GM23338 (cell line): ENCODE data around the gene TMPRSS3. TPM values are rescaled to one million over a fixed set of nuclear protein-coding genes. Genes with fewer than 3 reads are reported as not detected.

Source experiments
- ATAC-seq: fragments of 200-7000 bp; cut with Tn5 transposase; 3 replicates; pipeline ENCODE4 v1.9.1; 2020
- DNase-seq: peaks from one replicate; pipeline ENCODE4 v3.0.0-alpha.2; 2015; ENCODE audit warnings: low spot score
- H2AFZ ChIP-seq: fragments of 200-600 bp; sonication (generic); 2 replicates; pipeline ENCODE4 v1.8.0; 2016; ENCODE audit warnings: antibody characterized with exemption, mild to moderate bottlenecking, moderate library complexity
- H3F3A ChIP-seq: fragments of 200-600 bp; sonication (generic); replicated peaks from 2 replicates; pipeline ENCODE4 v1.8.0; 2017; ENCODE audit warnings: antibody characterized with exemption, mixed run types, low read depth
- H3K27ac ChIP-seq: fragments of 200-600 bp; sonication (generic); 2 replicates; pipeline ENCODE4 v1.6.1; 2016; ENCODE audit warnings: low read depth
- H3K27me3 ChIP-seq: fragments of 200-600 bp; sonication (generic); 2 replicates; pipeline ENCODE4 v1.8.0; 2016; ENCODE audit warnings: mild to moderate bottlenecking, mixed run types, moderate library complexity; ENCODE audit not compliant: insufficient read depth
- H3K36me3 ChIP-seq: fragments of 200-600 bp; sonication (generic); 2 replicates; pipeline ENCODE4 v1.8.0; 2016; ENCODE audit warnings: mild to moderate bottlenecking; ENCODE audit not compliant: insufficient read depth
- H3K4me1 ChIP-seq: fragments of 200-600 bp; sonication (generic); 2 replicates; pipeline ENCODE4 v1.8.0; 2016; ENCODE audit warnings: mild to moderate bottlenecking, moderate library complexity; ENCODE audit not compliant: insufficient read depth
- H3K4me2 ChIP-seq: fragments of 200-600 bp; sonication (generic); 2 replicates; pipeline ENCODE4 v1.7.1; 2017; ENCODE audit warnings: mixed run types
- H3K4me3 ChIP-seq: fragments of 200-600 bp; sonication (generic); 2 replicates; pipeline ENCODE4 v1.6.1; 2016; ENCODE audit warnings: mixed run types
- H3K79me2 ChIP-seq: fragments of 200-600 bp; sonication (generic); replicated peaks from 2 replicates; pipeline ENCODE4 v1.8.0; 2017; ENCODE audit warnings: mild to moderate bottlenecking; ENCODE audit not compliant: insufficient read depth
- H3K9me2 ChIP-seq: fragments of 200-600 bp; sonication (generic); 2 replicates; pipeline ENCODE4 v1.8.0; 2017; ENCODE audit not compliant: insufficient read depth
- H4K20me1 ChIP-seq: fragments of 200-600 bp; sonication (generic); replicated peaks from 2 replicates; pipeline ENCODE4 v1.8.0; 2017; ENCODE audit warnings: mild to moderate bottlenecking; ENCODE audit not compliant: insufficient read depth
- H3K27ac Mint-ChIP-seq: 2 replicates; pipeline ENCODE4 v1.8.0; 2020; ENCODE audit warnings: inconsistent platforms, mild to moderate bottlenecking, moderate library complexity, mixed read lengths
- H3K27me3 Mint-ChIP-seq: 3 replicates; pipeline ENCODE4 v1.8.0; 2022; ENCODE audit warnings: low read depth, mild to moderate bottlenecking, moderate library complexity, mixed read lengths, inconsistent platforms; ENCODE audit not compliant: insufficient read depth, poor library complexity
- H3K36me3 Mint-ChIP-seq: 3 replicates; pipeline ENCODE4 v1.8.0; 2021; ENCODE audit warnings: low read depth, mild to moderate bottlenecking, inconsistent platforms, moderate library complexity, mixed read lengths
- H3K4me1 Mint-ChIP-seq: 3 replicates; pipeline ENCODE4 v1.8.0; 2020; ENCODE audit warnings: mild to moderate bottlenecking, inconsistent platforms, mixed read lengths
- H3K4me3 Mint-ChIP-seq: 3 replicates; pipeline ENCODE4 v1.8.0; 2021; ENCODE audit warnings: moderate library complexity, mild to moderate bottlenecking, inconsistent platforms, mixed read lengths
- H3K9me3 Mint-ChIP-seq: 3 replicates; pipeline ENCODE4 v1.8.0; 2020; ENCODE audit warnings: moderate library complexity, mild to moderate bottlenecking, inconsistent platforms, mixed read lengths
- EZH2phosphoT487 ChIP-seq: fragments of 200-600 bp; sonication (generic); IDR thresholded peaks from one replicate; pipeline ENCODE4 v1.8.1; 2018; ENCODE audit warnings: antibody characterized with exemption; ENCODE audit not compliant: unreplicated experiment
- ZNF114 ChIP-seq: fragments of 250-450 bp; sonication (Bioruptor Pico); IDR thresholded peaks from 2 replicates; pipeline ENCODE4 v1.5.0; 2020; ENCODE audit warnings: mild to moderate bottlenecking, moderate library complexity
- ZNF331 ChIP-seq: fragments of 250-450 bp; sonication (Bioruptor Pico); IDR thresholded peaks from 2 replicates; pipeline ENCODE4 v1.5.0; 2020; ENCODE audit warnings: low read depth, mild to moderate bottlenecking, moderate library complexity
- polyA plus RNA-seq: library from polyadenylated mRNA; unstranded; fragments of >200 nt; fragmentation: Nextera tagmentation; extraction: Ambion mirVana; gene quantifications from 2 replicates; pipeline ENCODE4 v1.2.1, GENCODE V29; 2016
- total RNA-seq: library from RNA; depleted of rRNA; stranded (reverse); fragments of >200 nt; shearing (Covaris generic); gene quantifications from 2 replicates; pipeline ENCODE4 v1.2.3, GENCODE V29; 2014
- TF ChIP-seq, protein P1 (sequence below): IDR thresholded peaks from 2 replicates; pipeline ENCODE4 v1.6.1; 2016; ENCODE audit warnings: antibody characterized with exemption
- TF ChIP-seq, protein P2 (sequence below): IDR thresholded peaks from one replicate; pipeline ENCODE4 v1.6.1; 2018; ENCODE audit warnings: antibody characterized with exemption; ENCODE audit not compliant: unreplicated experiment
- TF ChIP-seq, protein P3 (sequence below), 2 experiments: fragments of 200-600 bp in 1 of 2; sonication (generic) in 1 of 2; conservative IDR thresholded peaks; 2 replicates each; pipeline versions ENCODE4 v1.5.1 to v1.6.1; 2016 to 2017; ENCODE audit warnings: antibody characterized with exemption in 2 of 2, low read depth in 2 of 2, mild to moderate bottlenecking in 2 of 2, moderate library complexity in 1 of 2

Gene TMPRSS3
- total and polyA plus RNA-seq, 2 experiments from 2014 or later: 0.17 TPM; not detected in 1

DNA sequence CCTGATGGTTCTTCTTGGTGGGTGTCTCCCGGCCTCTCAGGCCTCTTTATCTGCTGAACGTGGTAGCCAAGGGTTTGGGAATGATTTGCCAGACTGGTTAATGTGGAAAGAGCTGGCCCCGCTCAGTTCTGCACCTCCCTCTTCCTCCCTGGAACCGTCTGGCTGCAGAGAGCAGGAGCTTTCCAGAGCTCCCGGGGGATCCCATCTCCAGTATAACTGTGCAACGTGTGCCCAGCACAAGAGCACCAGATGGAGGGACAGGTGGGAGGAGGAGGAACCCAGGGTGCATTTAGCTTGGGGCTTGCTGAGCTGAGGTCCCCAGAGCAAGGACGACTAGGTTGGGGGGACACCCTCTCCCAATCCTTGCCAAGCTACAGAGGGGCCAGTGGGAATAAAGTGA lies 34.6 kb downstream of the TMPRSS3 start:
- H3K4me3 Mint-ChIP-seq: no peak overlapping the region
- Histone ChIP-seq H3K79me2 (no peaks in the 10 kb centered on the region), H3K27ac (no peak overlapping the region), H2AFZ (no peak overlapping the region), H3K36me3 (no peaks in the 10 kb centered on the region), H3K27me3 (no peaks in the 10 kb centered on the region), H3K4me3 (no peak overlapping the region), H4K20me1 (no peaks in the 10 kb centered on the region), H3F3A (no peaks in the 10 kb centered on the region), H3K4me2 (no peak overlapping the region), H3K4me1 (no peaks in the 10 kb centered on the region), H3K9me2 (no peaks in the 10 kb centered on the region)
- no peak for DNase-seq
- H3K4me1 Mint-ChIP-seq: peaks cover 3% of the 10 kb centered on the region; the same call in 1 of the 3 replicates
- H3K27me3 Mint-ChIP-seq: peaks cover 7% of the 10 kb centered on the region
- peaks cover 6% of the 10 kb centered on the region for H3K36me3 Mint-ChIP-seq
- no peak for ATAC-seq
- H3K27ac Mint-ChIP-seq: no peak overlapping the region
- TF ChIP-seq, protein P1, sequence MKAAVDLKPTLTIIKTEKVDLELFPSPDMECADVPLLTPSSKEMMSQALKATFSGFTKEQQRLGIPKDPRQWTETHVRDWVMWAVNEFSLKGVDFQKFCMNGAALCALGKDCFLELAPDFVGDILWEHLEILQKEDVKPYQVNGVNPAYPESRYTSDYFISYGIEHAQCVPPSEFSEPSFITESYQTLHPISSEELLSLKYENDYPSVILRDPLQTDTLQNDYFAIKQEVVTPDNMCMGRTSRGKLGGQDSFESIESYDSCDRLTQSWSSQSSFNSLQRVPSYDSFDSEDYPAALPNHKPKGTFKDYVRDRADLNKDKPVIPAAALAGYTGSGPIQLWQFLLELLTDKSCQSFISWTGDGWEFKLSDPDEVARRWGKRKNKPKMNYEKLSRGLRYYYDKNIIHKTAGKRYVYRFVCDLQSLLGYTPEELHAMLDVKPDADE: no peak
- TF ChIP-seq ZNF114 (CRISPR knock-in tag) (no peak), ZNF331 (CRISPR knock-in tag) (no peak), EZH2phosphoT487 (no peak)
- TF ChIP-seq, protein P2, sequence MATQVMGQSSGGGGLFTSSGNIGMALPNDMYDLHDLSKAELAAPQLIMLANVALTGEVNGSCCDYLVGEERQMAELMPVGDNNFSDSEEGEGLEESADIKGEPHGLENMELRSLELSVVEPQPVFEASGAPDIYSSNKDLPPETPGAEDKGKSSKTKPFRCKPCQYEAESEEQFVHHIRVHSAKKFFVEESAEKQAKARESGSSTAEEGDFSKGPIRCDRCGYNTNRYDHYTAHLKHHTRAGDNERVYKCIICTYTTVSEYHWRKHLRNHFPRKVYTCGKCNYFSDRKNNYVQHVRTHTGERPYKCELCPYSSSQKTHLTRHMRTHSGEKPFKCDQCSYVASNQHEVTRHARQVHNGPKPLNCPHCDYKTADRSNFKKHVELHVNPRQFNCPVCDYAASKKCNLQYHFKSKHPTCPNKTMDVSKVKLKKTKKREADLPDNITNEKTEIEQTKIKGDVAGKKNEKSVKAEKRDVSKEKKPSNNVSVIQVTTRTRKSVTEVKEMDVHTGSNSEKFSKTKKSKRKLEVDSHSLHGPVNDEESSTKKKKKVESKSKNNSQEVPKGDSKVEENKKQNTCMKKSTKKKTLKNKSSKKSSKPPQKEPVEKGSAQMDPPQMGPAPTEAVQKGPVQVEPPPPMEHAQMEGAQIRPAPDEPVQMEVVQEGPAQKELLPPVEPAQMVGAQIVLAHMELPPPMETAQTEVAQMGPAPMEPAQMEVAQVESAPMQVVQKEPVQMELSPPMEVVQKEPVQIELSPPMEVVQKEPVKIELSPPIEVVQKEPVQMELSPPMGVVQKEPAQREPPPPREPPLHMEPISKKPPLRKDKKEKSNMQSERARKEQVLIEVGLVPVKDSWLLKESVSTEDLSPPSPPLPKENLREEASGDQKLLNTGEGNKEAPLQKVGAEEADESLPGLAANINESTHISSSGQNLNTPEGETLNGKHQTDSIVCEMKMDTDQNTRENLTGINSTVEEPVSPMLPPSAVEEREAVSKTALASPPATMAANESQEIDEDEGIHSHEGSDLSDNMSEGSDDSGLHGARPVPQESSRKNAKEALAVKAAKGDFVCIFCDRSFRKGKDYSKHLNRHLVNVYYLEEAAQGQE: no peak
- peaks cover 18% of the 10 kb centered on the region for H3K9me3 Mint-ChIP-seq

DNA sequence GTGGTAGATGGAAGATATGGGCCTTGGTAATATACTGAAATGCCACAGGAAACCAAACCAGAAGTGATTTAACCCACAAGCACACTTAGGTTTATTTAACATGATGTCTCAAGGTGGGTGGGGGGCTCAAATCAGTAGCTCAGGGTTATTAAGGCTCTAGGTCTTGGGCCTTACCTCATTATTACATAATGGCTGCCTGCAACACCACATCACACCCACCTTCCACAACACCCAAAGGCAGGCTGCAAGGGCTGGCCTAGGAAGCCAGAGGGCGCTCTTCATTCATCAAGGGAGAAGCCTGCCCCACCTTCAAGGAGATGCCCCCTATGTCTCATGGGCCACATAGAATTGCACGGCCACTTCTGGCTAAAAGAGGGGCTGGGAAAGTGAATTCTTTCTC lies 35.5 kb downstream of the TMPRSS3 start:
- H3K27ac Mint-ChIP-seq: no peak overlapping the region
- H3K27me3 ChIP-seq: no peaks in the 10 kb centered on the region
- no peaks in the 10 kb centered on the region for H3K4me1 Mint-ChIP-seq
- peaks cover 18% of the 10 kb centered on the region for H3K9me3 Mint-ChIP-seq
- H3K9me2 ChIP-seq: no peaks in the 10 kb centered on the region
- no peak overlapping the region for H3K4me2 ChIP-seq
- peaks cover 6% of the 10 kb centered on the region for H3K36me3 Mint-ChIP-seq
- H3K4me3 Mint-ChIP-seq: no peak overlapping the region
- H3K27me3 Mint-ChIP-seq: peaks cover 5% of the 10 kb centered on the region
- no peak overlapping the region for H3K4me3 ChIP-seq
- H2AFZ ChIP-seq: no peak overlapping the region
- TF ChIP-seq, protein P3, sequence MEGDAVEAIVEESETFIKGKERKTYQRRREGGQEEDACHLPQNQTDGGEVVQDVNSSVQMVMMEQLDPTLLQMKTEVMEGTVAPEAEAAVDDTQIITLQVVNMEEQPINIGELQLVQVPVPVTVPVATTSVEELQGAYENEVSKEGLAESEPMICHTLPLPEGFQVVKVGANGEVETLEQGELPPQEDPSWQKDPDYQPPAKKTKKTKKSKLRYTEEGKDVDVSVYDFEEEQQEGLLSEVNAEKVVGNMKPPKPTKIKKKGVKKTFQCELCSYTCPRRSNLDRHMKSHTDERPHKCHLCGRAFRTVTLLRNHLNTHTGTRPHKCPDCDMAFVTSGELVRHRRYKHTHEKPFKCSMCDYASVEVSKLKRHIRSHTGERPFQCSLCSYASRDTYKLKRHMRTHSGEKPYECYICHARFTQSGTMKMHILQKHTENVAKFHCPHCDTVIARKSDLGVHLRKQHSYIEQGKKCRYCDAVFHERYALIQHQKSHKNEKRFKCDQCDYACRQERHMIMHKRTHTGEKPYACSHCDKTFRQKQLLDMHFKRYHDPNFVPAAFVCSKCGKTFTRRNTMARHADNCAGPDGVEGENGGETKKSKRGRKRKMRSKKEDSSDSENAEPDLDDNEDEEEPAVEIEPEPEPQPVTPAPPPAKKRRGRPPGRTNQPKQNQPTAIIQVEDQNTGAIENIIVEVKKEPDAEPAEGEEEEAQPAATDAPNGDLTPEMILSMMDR (conservative IDR thresholded peaks at IDR 0.05; ENCODE audit: low read depth in 2 of 2): peak; percentile 43 to 60
- TF ChIP-seq, protein P1: no peak
- DNase-seq: peak; percentile 45
- no peaks in the 10 kb centered on the region for H3K79me2 ChIP-seq
- ATAC-seq: no peak
- no peak overlapping the region for H3K27ac ChIP-seq
- H3K36me3 ChIP-seq: no peaks in the 10 kb centered on the region
- H4K20me1 ChIP-seq: no peaks in the 10 kb centered on the region
- no peaks in the 10 kb centered on the region for H3F3A ChIP-seq
- no peaks in the 10 kb centered on the region for H3K4me1 ChIP-seq
